Measurements from ENCODE around the gene NEFH. TPM values are rescaled to one million over a fixed set of nuclear protein-coding genes. Genes with fewer than 3 reads are reported as not detected.

Gene NEFH
- total RNA-seq, 2 donors from 2014 or later = 0.92 to 1.7 TPM

DNA sequence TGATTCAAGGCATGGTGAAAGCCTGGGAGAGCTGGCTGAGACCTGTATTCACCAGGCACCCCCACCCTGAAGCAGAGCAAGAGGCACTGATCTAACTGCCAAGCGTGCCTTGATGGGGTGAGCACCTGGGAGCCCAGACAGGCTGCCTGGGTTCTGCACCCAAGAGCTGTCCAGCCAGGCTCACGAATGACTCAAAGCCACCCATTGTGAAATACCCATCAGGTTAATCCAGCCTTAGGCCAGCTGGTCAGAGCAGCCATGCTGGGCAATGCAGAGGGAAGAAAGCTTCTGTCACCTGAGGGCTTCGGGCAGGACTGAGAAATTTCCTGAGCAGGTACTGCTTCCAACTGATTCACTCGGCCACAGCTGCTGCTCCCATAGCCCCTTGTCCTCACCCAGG, 51.4 kb downstream of the NEFH start:
- Histone ChIP-seq H3K4me3 (ENCODE audit: low read length) (no peak overlapping the region), H3K27ac (ENCODE audit: low read depth, low read length) (no peak overlapping the region), H3K9me3 (ENCODE audit: control insufficient read depth, low read length) (peaks cover 8% of the 10 kb centered on the region), H3K9ac (ENCODE audit: extremely low read depth, low read length, poor library complexity, severe bottlenecking) (no peak overlapping the region), H3K4me1 (ENCODE audit: control insufficient read depth, insufficient read depth, low read length) (no peaks in the 10 kb centered on the region), H3K36me3 (ENCODE audit: control insufficient read depth, insufficient read depth, low read length) (peaks cover 88% of the 10 kb centered on the region), H3K27me3 (ENCODE audit: control insufficient read depth, insufficient read depth, low read length, poor library complexity, severe bottlenecking) (no peaks in the 10 kb centered on the region)
- no peak overlapping the region for H3K4me3 Mint-ChIP-seq
- TF ChIP-seq, protein P1, sequence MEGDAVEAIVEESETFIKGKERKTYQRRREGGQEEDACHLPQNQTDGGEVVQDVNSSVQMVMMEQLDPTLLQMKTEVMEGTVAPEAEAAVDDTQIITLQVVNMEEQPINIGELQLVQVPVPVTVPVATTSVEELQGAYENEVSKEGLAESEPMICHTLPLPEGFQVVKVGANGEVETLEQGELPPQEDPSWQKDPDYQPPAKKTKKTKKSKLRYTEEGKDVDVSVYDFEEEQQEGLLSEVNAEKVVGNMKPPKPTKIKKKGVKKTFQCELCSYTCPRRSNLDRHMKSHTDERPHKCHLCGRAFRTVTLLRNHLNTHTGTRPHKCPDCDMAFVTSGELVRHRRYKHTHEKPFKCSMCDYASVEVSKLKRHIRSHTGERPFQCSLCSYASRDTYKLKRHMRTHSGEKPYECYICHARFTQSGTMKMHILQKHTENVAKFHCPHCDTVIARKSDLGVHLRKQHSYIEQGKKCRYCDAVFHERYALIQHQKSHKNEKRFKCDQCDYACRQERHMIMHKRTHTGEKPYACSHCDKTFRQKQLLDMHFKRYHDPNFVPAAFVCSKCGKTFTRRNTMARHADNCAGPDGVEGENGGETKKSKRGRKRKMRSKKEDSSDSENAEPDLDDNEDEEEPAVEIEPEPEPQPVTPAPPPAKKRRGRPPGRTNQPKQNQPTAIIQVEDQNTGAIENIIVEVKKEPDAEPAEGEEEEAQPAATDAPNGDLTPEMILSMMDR (conservative IDR thresholded peaks at IDR 0.05) = no peak
- no peaks in the 10 kb centered on the region for H3K27me3 Mint-ChIP-seq (ENCODE audit: insufficient read depth)
- H3K27ac Mint-ChIP-seq = no peak overlapping the region
- 91 to 100% methylated on average over 2 to 4 of the region's 4 CpGs for WGBS, 2 experiments (ENCODE audit: insufficient coverage in 1 of 2, insufficient read length in 1 of 2)
- peaks cover 86% of the 10 kb centered on the region for H3K36me3 Mint-ChIP-seq (ENCODE audit: low read depth)
- H3K4me1 Mint-ChIP-seq = peaks cover 3% of the 10 kb centered on the region
- peaks cover 2% of the 10 kb centered on the region for H3K9me3 Mint-ChIP-seq
- DNase-seq = no peak

DNA sequence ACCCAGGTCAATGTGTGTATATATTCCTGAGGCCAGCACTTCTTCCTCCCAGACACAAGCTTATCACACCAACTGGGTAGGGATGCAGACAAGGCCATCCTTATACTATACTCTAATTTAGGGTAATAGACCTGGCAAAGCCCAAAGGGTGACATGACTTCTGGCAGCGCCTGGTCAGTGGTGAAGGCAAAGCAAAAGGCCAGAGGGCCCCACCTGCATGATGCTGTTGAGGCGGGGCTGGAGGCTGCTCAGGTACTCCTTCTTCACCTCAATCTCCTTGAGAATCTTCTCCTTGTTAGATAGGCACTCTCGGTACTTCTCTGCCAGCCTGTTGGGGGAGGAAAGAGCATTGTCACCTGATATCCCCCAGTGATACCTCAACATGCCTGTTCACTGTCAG, 56.4 kb downstream of the NEFH start:
- peaks cover 2% of the 10 kb centered on the region for H3K9me3 Mint-ChIP-seq

DNA sequence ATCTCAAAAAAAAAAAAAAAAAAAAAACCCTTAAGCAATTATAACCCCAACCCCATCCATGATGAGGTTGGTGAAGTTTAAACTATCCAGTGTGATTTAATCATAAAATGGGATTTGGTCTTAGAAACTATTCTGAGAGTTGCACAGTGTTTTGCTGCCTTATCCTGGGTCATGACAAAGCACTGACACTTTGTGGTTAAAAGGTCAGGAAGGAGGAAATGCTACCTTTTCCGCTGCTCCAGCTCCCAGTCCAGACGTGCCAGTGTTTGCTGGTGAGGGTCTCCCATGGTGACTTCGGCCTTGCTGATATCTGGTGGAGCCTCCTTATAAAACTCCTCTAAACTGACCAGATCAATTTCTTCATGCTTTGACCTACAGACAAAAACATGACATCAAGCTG, 59.1 kb downstream of the NEFH start:
- Histone ChIP-seq H3K27ac (ENCODE audit: low read depth, low read length) (no peak overlapping the region), H3K9ac (ENCODE audit: extremely low read depth, low read length, poor library complexity, severe bottlenecking) (no peak overlapping the region), H3K4me3 (ENCODE audit: low read length) (no peak overlapping the region), H3K36me3 (ENCODE audit: control insufficient read depth, insufficient read depth, low read length) (peaks cover 86% of the 10 kb centered on the region), H3K9me3 (ENCODE audit: control insufficient read depth, low read length) (peaks cover 2% of the 10 kb centered on the region), H3K4me1 (ENCODE audit: control insufficient read depth, insufficient read depth, low read length) (no peaks in the 10 kb centered on the region), H3K27me3 (ENCODE audit: control insufficient read depth, insufficient read depth, low read length, poor library complexity, severe bottlenecking) (no peaks in the 10 kb centered on the region)
- DNase-seq = no peak
- H3K9me3 Mint-ChIP-seq = peaks cover 2% of the 10 kb centered on the region
- H3K36me3 Mint-ChIP-seq (ENCODE audit: low read depth) = peaks cover 79% of the 10 kb centered on the region
- H3K27me3 Mint-ChIP-seq (ENCODE audit: insufficient read depth) = no peaks in the 10 kb centered on the region
- TF ChIP-seq, protein P1 (conservative IDR thresholded peaks at IDR 0.05) = no peak
- no peak overlapping the region for H3K4me3 Mint-ChIP-seq
- H3K27ac Mint-ChIP-seq = no peak overlapping the region
- WGBS, 2 experiments (ENCODE audit: insufficient coverage in 1 of 2, insufficient read length in 1 of 2) = 86 to 99% methylated on average over 3 of the region's 3 CpGs
- H3K4me1 Mint-ChIP-seq = peaks cover 3% of the 10 kb centered on the region

More for the DNA sequence above, 56.4 kb downstream of the NEFH start:
- H3K4me1 Mint-ChIP-seq = peaks cover 3% of the 10 kb centered on the region
- H3K4me3 Mint-ChIP-seq = no peak overlapping the region
- no peak overlapping the region for H3K9ac ChIP-seq (ENCODE audit: extremely low read depth, low read length, poor library complexity, severe bottlenecking)
- H3K9me3 ChIP-seq (ENCODE audit: control insufficient read depth, low read length) = peaks cover 8% of the 10 kb centered on the region
- H3K27me3 ChIP-seq (ENCODE audit: control insufficient read depth, insufficient read depth, low read length, poor library complexity, severe bottlenecking) = no peaks in the 10 kb centered on the region
- H3K27me3 Mint-ChIP-seq (ENCODE audit: insufficient read depth) = no peaks in the 10 kb centered on the region
- TF ChIP-seq, protein P1 (conservative IDR thresholded peaks at IDR 0.05) = no peak
- peaks cover 81% of the 10 kb centered on the region for H3K36me3 Mint-ChIP-seq (ENCODE audit: low read depth)
- H3K4me3 ChIP-seq (ENCODE audit: low read length) = no peak overlapping the region
- H3K36me3 ChIP-seq (ENCODE audit: control insufficient read depth, insufficient read depth, low read length) = peaks cover 84% of the 10 kb centered on the region
- no peak overlapping the region for H3K27ac ChIP-seq (ENCODE audit: low read depth, low read length)
- WGBS, 2 experiments (ENCODE audit: insufficient coverage in 1 of 2, insufficient read length in 1 of 2) = 92% methylated on average over 3 of the region's 3 CpGs; no CpG with 5 or more reads in 1 of the 2 experiments
- no peak overlapping the region for H3K27ac Mint-ChIP-seq
- no peak for DNase-seq
- no peaks in the 10 kb centered on the region for H3K4me1 ChIP-seq (ENCODE audit: control insufficient read depth, insufficient read depth, low read length)

Other genes starting within 250 kb of the NEFH start
- 10 to 100 TPM; 65.0 to 75.2 TPM for gene RHBDD3, start 212.2 kb upstream of the NEFH start, total RNA-seq
- 100 to 1,000 TPM; 295 to 352 TPM for gene EWSR1, start 211.9 kb upstream of the NEFH start, total RNA-seq
- gene GAS2L1, start 173.6 kb upstream of the NEFH start, total RNA-seq = 10 to 100 TPM; 22.2 to 24.9 TPM
- gene RASL10A, start 164.5 kb upstream of the NEFH start, total RNA-seq = 1 to 10 TPM; 1.3 TPM
- 10 to 100 TPM; 64.9 to 76.6 TPM for gene AP1B1, start 91.6 kb upstream of the NEFH start, total RNA-seq
- gene RFPL1, start 41.6 kb upstream of the NEFH start, total RNA-seq = not detected
- gene THOC5, start 73.5 kb downstream of the NEFH start, total RNA-seq = 10 to 100 TPM; 61.1 to 89.7 TPM
- gene NIPSNAP1, start 100.9 kb downstream of the NEFH start, total RNA-seq = 100 to 1,000 TPM; 155 to 229 TPM
- gene NF2, start 123.4 kb downstream of the NEFH start, total RNA-seq = 10 to 100 TPM; 45.7 to 51.4 TPM
- gene CABP7, start 239.8 kb downstream of the NEFH start, total RNA-seq = under 1 TPM in 1 of 2 donors, not detected in 1; 0.26 TPM